ENCODE measurements around the gene TMEM108. TPM values are rescaled to one million over a fixed set of nuclear protein-coding genes. Genes with fewer than 3 reads are reported as not detected.

The TMEM108 gene
- total RNA-seq, 1 experiment from 2014 or later: not detected

GRCh38 chr3:133025546-133025945 lies 12.6 kb upstream of the TMEM108 start:
- TF ChIP-seq, protein P1, sequence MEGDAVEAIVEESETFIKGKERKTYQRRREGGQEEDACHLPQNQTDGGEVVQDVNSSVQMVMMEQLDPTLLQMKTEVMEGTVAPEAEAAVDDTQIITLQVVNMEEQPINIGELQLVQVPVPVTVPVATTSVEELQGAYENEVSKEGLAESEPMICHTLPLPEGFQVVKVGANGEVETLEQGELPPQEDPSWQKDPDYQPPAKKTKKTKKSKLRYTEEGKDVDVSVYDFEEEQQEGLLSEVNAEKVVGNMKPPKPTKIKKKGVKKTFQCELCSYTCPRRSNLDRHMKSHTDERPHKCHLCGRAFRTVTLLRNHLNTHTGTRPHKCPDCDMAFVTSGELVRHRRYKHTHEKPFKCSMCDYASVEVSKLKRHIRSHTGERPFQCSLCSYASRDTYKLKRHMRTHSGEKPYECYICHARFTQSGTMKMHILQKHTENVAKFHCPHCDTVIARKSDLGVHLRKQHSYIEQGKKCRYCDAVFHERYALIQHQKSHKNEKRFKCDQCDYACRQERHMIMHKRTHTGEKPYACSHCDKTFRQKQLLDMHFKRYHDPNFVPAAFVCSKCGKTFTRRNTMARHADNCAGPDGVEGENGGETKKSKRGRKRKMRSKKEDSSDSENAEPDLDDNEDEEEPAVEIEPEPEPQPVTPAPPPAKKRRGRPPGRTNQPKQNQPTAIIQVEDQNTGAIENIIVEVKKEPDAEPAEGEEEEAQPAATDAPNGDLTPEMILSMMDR (IDR thresholded peaks at IDR 0.05; ENCODE audit: insufficient read depth in 1 of 2, low read depth in 1 of 2, low read length in 1 of 2, severe bottlenecking in 1 of 2, unreplicated experiment in 1 of 2): no peak
- H3K27me3 Mint-ChIP-seq (ENCODE audit: insufficient read depth, unreplicated experiment): peaks cover 7% of the 10 kb centered on the region
- H3K4me1 ChIP-seq: no peaks in the 10 kb centered on the region

GRCh38 chr3:133032301-133032700 lies 5.9 kb upstream of the TMEM108 start:
- H3K9me3 Mint-ChIP-seq (ENCODE audit: unreplicated experiment): no peaks in the 10 kb centered on the region
- no peak overlapping the region for H3K27ac Mint-ChIP-seq (ENCODE audit: unreplicated experiment)
- no peak for DNase-seq
- no peaks in the 10 kb centered on the region for H3K36me3 ChIP-seq (ENCODE audit: control insufficient read depth, insufficient read depth, low read length)
- H3K27me3 Mint-ChIP-seq (ENCODE audit: insufficient read depth, unreplicated experiment): peaks cover 9% of the 10 kb centered on the region
- no peaks in the 10 kb centered on the region for H3K36me3 Mint-ChIP-seq (ENCODE audit: insufficient read depth, unreplicated experiment)
- no peak overlapping the region for H3K4me3 Mint-ChIP-seq (ENCODE audit: unreplicated experiment)
- TF ChIP-seq, protein P1 (IDR thresholded peaks at IDR 0.05; ENCODE audit: insufficient read depth in 1 of 2, low read depth in 1 of 2, low read length in 1 of 2, severe bottlenecking in 1 of 2, unreplicated experiment in 1 of 2): no peak
- intact Hi-C loops (cut with micrococcal nuclease; ENCODE audit: unreplicated experiment): no loop called here
- no peaks in the 10 kb centered on the region for H3K4me1 ChIP-seq
- no peaks in the 10 kb centered on the region for H3K9me3 ChIP-seq
- no TSS peak for BruUV-seq (replicated peaks)
- ChIA-PET CTCF (no interaction called here), POLR2A (no interaction called here)
- H3K4me3 ChIP-seq (ENCODE audit: low read depth, low read length): no peak overlapping the region
- H3K4me1 Mint-ChIP-seq (ENCODE audit: low read depth, unreplicated experiment): no peaks in the 10 kb centered on the region
- H3K27me3 ChIP-seq (replicated peaks; ENCODE audit: control insufficient read depth, insufficient read depth, low read length): 0 out of 2 replicates have a peak, but pooled peaks cover 1% of the 10 kb centered on the region

More at GRCh38 chr3:133025546-133025945, 12.6 kb upstream of the TMEM108 start:
- Mint-ChIP-seq H3K27ac (ENCODE audit: unreplicated experiment) (no peak overlapping the region), H3K4me3 (ENCODE audit: unreplicated experiment) (no peak overlapping the region), H3K9me3 (ENCODE audit: unreplicated experiment) (no peaks in the 10 kb centered on the region), H3K36me3 (ENCODE audit: insufficient read depth, unreplicated experiment) (no peaks in the 10 kb centered on the region), H3K4me1 (ENCODE audit: low read depth, unreplicated experiment) (no peaks in the 10 kb centered on the region)
- Histone ChIP-seq H3K27me3 (replicated peaks; ENCODE audit: control insufficient read depth, insufficient read depth, low read length) (no peaks in the 10 kb centered on the region), H3K9me3 (no peaks in the 10 kb centered on the region), H3K36me3 (ENCODE audit: control insufficient read depth, insufficient read depth, low read length) (no peaks in the 10 kb centered on the region), H3K4me3 (ENCODE audit: low read depth, low read length) (no peak overlapping the region)
- intact Hi-C loops (cut with micrococcal nuclease; ENCODE audit: unreplicated experiment): no loop called here
- BruUV-seq (replicated peaks): no TSS peak
- ChIA-PET POLR2A (no interaction called here), CTCF (no interaction called here)
- DNase-seq: no peak

- no peaks in the 10 kb centered on the region for H3K36me3 ChIP-seq (ENCODE audit: control insufficient read depth, insufficient read depth, low read length)
- H3K36me3 Mint-ChIP-seq (ENCODE audit: insufficient read depth, unreplicated experiment): no peaks in the 10 kb centered on the region
- H3K4me1 Mint-ChIP-seq (ENCODE audit: low read depth, unreplicated experiment): no peaks in the 10 kb centered on the region
- intact Hi-C loops (cut with micrococcal nuclease; ENCODE audit: unreplicated experiment): no loop called here
- no peak overlapping the region for H3K4me3 ChIP-seq (ENCODE audit: low read depth, low read length)
- TF ChIP-seq, protein P1 (IDR thresholded peaks at IDR 0.05; ENCODE audit: insufficient read depth in 1 of 2, low read depth in 1 of 2, low read length in 1 of 2, severe bottlenecking in 1 of 2, unreplicated experiment in 1 of 2): no peak
- H3K27me3 Mint-ChIP-seq (ENCODE audit: insufficient read depth, unreplicated experiment): peaks cover 8% of the 10 kb centered on the region
- H3K9me3 Mint-ChIP-seq (ENCODE audit: unreplicated experiment): no peaks in the 10 kb centered on the region
- no peak overlapping the region for H3K27ac Mint-ChIP-seq (ENCODE audit: unreplicated experiment)
- no peak overlapping the region for H3K4me3 Mint-ChIP-seq (ENCODE audit: unreplicated experiment)
- H3K27me3 ChIP-seq (replicated peaks; ENCODE audit: control insufficient read depth, insufficient read depth, low read length): 0 out of 2 replicates have a peak, but pooled peaks cover 1% of the 10 kb centered on the region
- CTCF ChIA-PET: no interaction called here
- POLR2A ChIA-PET: no interaction called here
- no peak for DNase-seq
- BruUV-seq (replicated peaks): no TSS peak
- H3K4me1 ChIP-seq: no peaks in the 10 kb centered on the region
- H3K9me3 ChIP-seq: no peaks in the 10 kb centered on the region
Observed at GRCh38 chr3:133037436-133037835, 755 bp upstream of the TMEM108 start.

Data from Caco-2 (cell line).